Prostate gland (tissue), 2 donors: ENCODE results near the gene CRYGC.

Experiments
- POLR2A ChIP-seq: fragments of 450-650 bp; IDR thresholded peaks from one replicate; pipeline ENCODE4 v1.6.1; 2016; ENCODE audit warnings: antibody characterized with exemption, mild to moderate bottlenecking
- POLR2AphosphoS5 ChIP-seq: sonication (generic); formaldehyde crosslinking; IDR thresholded peaks from one replicate; pipeline ENCODE4 v1.6.1; 2017; ENCODE audit warnings: antibody characterized with exemption
- TF ChIP-seq, protein P1 (sequence below), 4 experiments: fragments of 200-600 bp in 2 of 4; fragments of 450-650 bp in 2 of 4; sonication (generic) in 2 of 4; IDR thresholded peaks; 1 replicate in 3 of 4; 2 replicates in 1 of 4; pipeline ENCODE4 v1.5.1; 2016 to 2019; ENCODE audit warnings: antibody characterized with exemption in 4 of 4, mild to moderate bottlenecking in 2 of 4, moderate library complexity in 2 of 4

DNA sequence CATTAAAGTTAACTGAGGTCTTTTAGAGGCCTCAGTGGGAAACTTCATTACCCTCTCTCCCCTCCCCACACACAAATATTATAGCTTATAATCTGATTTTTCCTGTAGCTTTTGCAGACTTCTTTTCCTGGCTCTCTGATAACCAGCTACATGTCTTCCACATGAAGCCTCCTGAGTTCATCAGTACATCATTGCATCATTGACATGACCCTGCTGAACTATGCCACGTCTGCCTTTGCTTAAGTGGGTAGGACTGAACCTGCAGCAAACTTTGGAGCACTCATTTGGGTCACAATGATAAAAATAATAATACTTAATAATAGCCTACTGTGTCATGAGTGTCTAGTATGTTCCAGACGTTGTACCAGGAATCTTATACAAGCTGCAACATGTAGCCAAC lies 26.8 kb upstream of the CRYGC start:
- TF ChIP-seq, protein P1, sequence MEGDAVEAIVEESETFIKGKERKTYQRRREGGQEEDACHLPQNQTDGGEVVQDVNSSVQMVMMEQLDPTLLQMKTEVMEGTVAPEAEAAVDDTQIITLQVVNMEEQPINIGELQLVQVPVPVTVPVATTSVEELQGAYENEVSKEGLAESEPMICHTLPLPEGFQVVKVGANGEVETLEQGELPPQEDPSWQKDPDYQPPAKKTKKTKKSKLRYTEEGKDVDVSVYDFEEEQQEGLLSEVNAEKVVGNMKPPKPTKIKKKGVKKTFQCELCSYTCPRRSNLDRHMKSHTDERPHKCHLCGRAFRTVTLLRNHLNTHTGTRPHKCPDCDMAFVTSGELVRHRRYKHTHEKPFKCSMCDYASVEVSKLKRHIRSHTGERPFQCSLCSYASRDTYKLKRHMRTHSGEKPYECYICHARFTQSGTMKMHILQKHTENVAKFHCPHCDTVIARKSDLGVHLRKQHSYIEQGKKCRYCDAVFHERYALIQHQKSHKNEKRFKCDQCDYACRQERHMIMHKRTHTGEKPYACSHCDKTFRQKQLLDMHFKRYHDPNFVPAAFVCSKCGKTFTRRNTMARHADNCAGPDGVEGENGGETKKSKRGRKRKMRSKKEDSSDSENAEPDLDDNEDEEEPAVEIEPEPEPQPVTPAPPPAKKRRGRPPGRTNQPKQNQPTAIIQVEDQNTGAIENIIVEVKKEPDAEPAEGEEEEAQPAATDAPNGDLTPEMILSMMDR (IDR thresholded peaks at IDR 0.05), result no peak
- no peak for TF ChIP-seq POLR2AphosphoS5
- no peak for TF ChIP-seq POLR2A
